ENCODE results near the gene ANGPTL1.

ANGPTL1 gene

DNA sequence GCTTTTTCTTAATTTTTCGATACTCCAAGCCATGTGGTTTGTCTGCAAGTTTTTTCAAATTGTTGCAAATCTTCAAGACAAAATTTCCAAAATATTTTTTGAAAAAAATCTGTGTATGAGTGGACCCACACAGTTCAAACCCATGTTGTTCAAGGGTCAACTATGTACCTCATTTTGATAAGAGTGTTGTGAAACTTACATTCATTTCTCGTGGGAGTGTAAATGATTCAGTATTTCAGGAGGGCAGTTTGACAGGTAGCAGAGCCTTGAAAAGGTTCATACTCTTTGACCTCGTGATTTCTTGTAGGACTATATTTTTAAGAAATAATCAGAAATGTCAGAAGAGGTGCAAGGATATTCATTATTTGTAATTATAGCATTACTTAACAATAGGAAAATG, 68.0 kb downstream of the ANGPTL1 start:
- Histone ChIP-seq H3K9me2 (replicated peaks; ENCODE audit: low read depth, low read length) (no peaks in the 10 kb centered on the region), H3K4me1 (ENCODE audit: insufficient read depth, low read length, poor library complexity, severe bottlenecking) (no peaks in the 10 kb centered on the region), H3K36me3 (ENCODE audit: insufficient read depth, low read length) (no peaks in the 10 kb centered on the region), H3K9me3 (ENCODE audit: insufficient read depth, low read depth, low read length) (no peaks in the 10 kb centered on the region), H3K27me3 (ENCODE audit: insufficient read depth, low read length, poor library complexity, severe bottlenecking) (no peaks in the 10 kb centered on the region), H3K9ac (ENCODE audit: low read depth, low read length, poor library complexity, severe bottlenecking) (no peak overlapping the region), H3K4me2 (ENCODE audit: low read depth, low read length, poor library complexity, severe bottlenecking) (no peak overlapping the region), H3F3A (ENCODE audit: low read depth) (no peaks in the 10 kb centered on the region), H3K4me3 (ENCODE audit: low read length, poor library complexity, severe bottlenecking) (no peak overlapping the region), H4K20me1 (ENCODE audit: insufficient read depth, low read length, poor library complexity, severe bottlenecking) (no peaks in the 10 kb centered on the region), H2AFZ (ENCODE audit: low read length) (no peak overlapping the region), H3K79me2 (ENCODE audit: insufficient read depth, low read length) (no peaks in the 10 kb centered on the region)
- TF ChIP-seq, protein P1, sequence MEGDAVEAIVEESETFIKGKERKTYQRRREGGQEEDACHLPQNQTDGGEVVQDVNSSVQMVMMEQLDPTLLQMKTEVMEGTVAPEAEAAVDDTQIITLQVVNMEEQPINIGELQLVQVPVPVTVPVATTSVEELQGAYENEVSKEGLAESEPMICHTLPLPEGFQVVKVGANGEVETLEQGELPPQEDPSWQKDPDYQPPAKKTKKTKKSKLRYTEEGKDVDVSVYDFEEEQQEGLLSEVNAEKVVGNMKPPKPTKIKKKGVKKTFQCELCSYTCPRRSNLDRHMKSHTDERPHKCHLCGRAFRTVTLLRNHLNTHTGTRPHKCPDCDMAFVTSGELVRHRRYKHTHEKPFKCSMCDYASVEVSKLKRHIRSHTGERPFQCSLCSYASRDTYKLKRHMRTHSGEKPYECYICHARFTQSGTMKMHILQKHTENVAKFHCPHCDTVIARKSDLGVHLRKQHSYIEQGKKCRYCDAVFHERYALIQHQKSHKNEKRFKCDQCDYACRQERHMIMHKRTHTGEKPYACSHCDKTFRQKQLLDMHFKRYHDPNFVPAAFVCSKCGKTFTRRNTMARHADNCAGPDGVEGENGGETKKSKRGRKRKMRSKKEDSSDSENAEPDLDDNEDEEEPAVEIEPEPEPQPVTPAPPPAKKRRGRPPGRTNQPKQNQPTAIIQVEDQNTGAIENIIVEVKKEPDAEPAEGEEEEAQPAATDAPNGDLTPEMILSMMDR (conservative IDR thresholded peaks at IDR 0.05; ENCODE audit: low read length), result no peak
- no peak for TF ChIP-seq EZH2phosphoT487 (IDR thresholded peaks at IDR 0.05; ENCODE audit: borderline replicate concordance)
